HepG2 (cell line): ENCODE measurements around the gene TRMT1. TPM values are rescaled to one million over a fixed set of nuclear protein-coding genes. Genes with fewer than 3 reads are reported as not detected.

Experiments
- ARID3A ChIP-seq: IDR thresholded peaks from 2 replicates; pipeline ENCODE4 v1.6.1; 2012; ENCODE audit warnings: low read depth, low read length, improper control_type of control experiment
- ARNT ChIP-seq: fragments of 450-650 bp; IDR thresholded peaks from 2 replicates; pipeline ENCODE4 v1.6.1; 2017
- BHLHE40 ChIP-seq: IDR thresholded peaks from 2 replicates; pipeline ENCODE4 v1.6.1; 2011; ENCODE audit warnings: low read length, improper control_type of control experiment
- EEA1 ChIP-seq: sonication (generic); formaldehyde crosslinking; IDR thresholded peaks from 2 replicates; pipeline ENCODE4 v1.5.1; 2020; ENCODE audit warnings: mild to moderate bottlenecking, missing genetic modification reagents, borderline replicate concordance
- ELF1 ChIP-seq: sonication (generic); formaldehyde crosslinking; IDR thresholded peaks from 2 replicates; pipeline ENCODE4 v1.4.0; 2020; ENCODE audit warnings: missing genetic modification reagents
- ELF4 ChIP-seq: sonication (generic); formaldehyde crosslinking; IDR thresholded peaks from 2 replicates; pipeline ENCODE4 v1.5.0; 2020; ENCODE audit warnings: missing genetic modification reagents, mild to moderate bottlenecking, moderate library complexity, borderline replicate concordance
- HDAC1 ChIP-seq: sonication (generic); formaldehyde crosslinking; IDR thresholded peaks from 2 replicates; pipeline ENCODE4 v1.5.1; 2020; ENCODE audit warnings: mild to moderate bottlenecking, missing genetic modification reagents
- JUND ChIP-seq: sonication (generic); formaldehyde crosslinking; IDR thresholded peaks from 2 replicates; pipeline ENCODE4 v1.8.0; 2022; ENCODE audit warnings: mild to moderate bottlenecking, missing genetic modification reagents
- MBNL3 ChIP-seq: fragments of 250-450 bp; sonication (Bioruptor Pico); conservative IDR thresholded peaks from 2 replicates; pipeline ENCODE4 v1.8.0; 2022; ENCODE audit warnings: mild to moderate bottlenecking, inconsistent platforms
- NBN ChIP-seq: fragments of 450-650 bp; conservative IDR thresholded peaks from 2 replicates; pipeline ENCODE4 v1.6.1; 2017
- PAF1 ChIP-seq: IDR thresholded peaks from 2 replicates; pipeline ENCODE4 v1.6.1; 2016; ENCODE audit warnings: missing genetic modification reagents, missing compliant biosample characterization
- PATZ1 ChIP-seq: sonication (generic); formaldehyde crosslinking; IDR thresholded peaks from 2 replicates; pipeline ENCODE4 v1.4.0; 2020; ENCODE audit warnings: missing genetic modification reagents
- PHB2 ChIP-seq: fragments of 450-650 bp; IDR thresholded peaks from 2 replicates; pipeline ENCODE4 v1.6.1; 2018; ENCODE audit not compliant: partially characterized antibody
- YEATS2 ChIP-seq: sonication (generic); formaldehyde crosslinking; IDR thresholded peaks from 2 replicates; pipeline ENCODE4 v1.4.0; 2020; ENCODE audit warnings: missing genetic modification reagents, borderline replicate concordance
- ZNF121 ChIP-seq: sonication (generic); formaldehyde crosslinking; IDR thresholded peaks from 2 replicates; pipeline ENCODE4 v1.5.0; 2020; ENCODE audit warnings: mild to moderate bottlenecking, missing genetic modification reagents
- ZNF207 ChIP-seq: fragments of 450-650 bp; IDR thresholded peaks from 2 replicates; pipeline ENCODE4 v1.6.1; 2016; ENCODE audit warnings: antibody characterized with exemption, borderline replicate concordance
- ZNF326 ChIP-seq: sonication (generic); formaldehyde crosslinking; IDR thresholded peaks from 2 replicates; pipeline ENCODE4 v1.4.0; 2020; ENCODE audit warnings: missing genetic modification reagents, borderline replicate concordance
- ZNF383 ChIP-seq: sonication (generic); formaldehyde crosslinking; IDR thresholded peaks from 2 replicates; pipeline ENCODE4 v1.4.0; 2020; ENCODE audit warnings: missing genetic modification reagents, mild to moderate bottlenecking, borderline replicate concordance
- ZNF484 ChIP-seq: sonication (generic); formaldehyde crosslinking; IDR thresholded peaks from 2 replicates; pipeline ENCODE4 v1.5.1; 2020; ENCODE audit warnings: mild to moderate bottlenecking, low read depth, missing genetic modification reagents, borderline replicate concordance
- ZNF562 ChIP-seq: sonication (generic); formaldehyde crosslinking; IDR thresholded peaks from 2 replicates; pipeline ENCODE4 v1.8.0; 2022; ENCODE audit warnings: missing genetic modification reagents, borderline replicate concordance
- ZNF572 ChIP-seq: sonication (generic); formaldehyde crosslinking; IDR thresholded peaks from 2 replicates; pipeline ENCODE4 v1.5.1; 2020; ENCODE audit warnings: mild to moderate bottlenecking, missing genetic modification reagents
- ZNF580 ChIP-seq: IDR thresholded peaks from 2 replicates; pipeline ENCODE4 v1.6.1; 2016; ENCODE audit warnings: low read depth, borderline replicate concordance
- polyA plus RNA-seq, 8 experiments: library from polyadenylated mRNA; depleted of rRNA in 3 of 8; stranded (reverse) in 7 of 8; unstranded in 1 of 8; fragments of >200 nt; fragmentation: Illumina TruSeq in 4 of 8; extraction: Trizol in 4 of 8; gene quantifications; 2 replicates each; pipeline versions ENCODE4 v1.2.1 to v1.2.3, GENCODE V29; 2011 to 2016; ENCODE audit warnings: low read depth in 4 of 8, missing spikeins in 1 of 8, mixed read lengths in 1 of 8; ENCODE audit not compliant: insufficient read depth in 1 of 8
- total RNA-seq, 5 experiments: library from RNA; depleted of rRNA; stranded (reverse); fragments of >200 nt; fragmentation: Illumina TruSeq; extraction: Trizol; gene quantifications; 2 replicates each; pipeline ENCODE4 v1.2.3, GENCODE V29; 2016; ENCODE audit warnings: low read depth in 1 of 5
- TF ChIP-seq, protein P1 (sequence below): sonication (generic); formaldehyde crosslinking; IDR thresholded peaks from 2 replicates; pipeline ENCODE4 v1.5.1; 2020; ENCODE audit warnings: mild to moderate bottlenecking, missing genetic modification reagents

The TRMT1 gene
- total and polyA plus RNA-seq, 2 of the 13 experiments (the other 11 are each of a cell fraction or from before 2014, with no cell fraction given) = 35.5 to 44.1 TPM

- TF ChIP-seq ZNF580 (CRISPR knock-in tag) (peak; percentile 64), JUND (peak; percentile 38; the same call in 1 of the 2 replicates), HDAC1 (CRISPR knock-in tag) (no peak; the same call in none of the 2 replicates), EEA1 (CRISPR knock-in tag) (peak; percentile 31; the same call in 1 of the 2 replicates), ELF1 (CRISPR knock-in tag) (peak; percentile 35; the same call in 1 of the 2 replicates), ZNF121 (0 out of 2 replicates have a peak, but pooled peaks have one; percentile 8), ZNF383 (CRISPR knock-in tag) (no peak), MBNL3 (no peak), YEATS2 (CRISPR knock-in tag) (no peak; the same call in 1 of the 2 replicates), PAF1 (peak; percentile 53; the same call in 1 of the 2 replicates), PATZ1 (CRISPR knock-in tag) (no peak; the same call in 1 of the 2 replicates), ZNF484 (CRISPR knock-in tag) (no peak), PHB2 (no peak), ARID3A (no peak), ZNF562 (no peak), ARNT (no peak), ZNF207 (no peak), ELF4 (CRISPR knock-in tag) (no peak), ZNF572 (no peak), NBN (no peak), BHLHE40 (peak; percentile 49; the same call in 1 of the 2 replicates), ZNF326 (CRISPR knock-in tag) (no peak)
- TF ChIP-seq, protein P1, sequence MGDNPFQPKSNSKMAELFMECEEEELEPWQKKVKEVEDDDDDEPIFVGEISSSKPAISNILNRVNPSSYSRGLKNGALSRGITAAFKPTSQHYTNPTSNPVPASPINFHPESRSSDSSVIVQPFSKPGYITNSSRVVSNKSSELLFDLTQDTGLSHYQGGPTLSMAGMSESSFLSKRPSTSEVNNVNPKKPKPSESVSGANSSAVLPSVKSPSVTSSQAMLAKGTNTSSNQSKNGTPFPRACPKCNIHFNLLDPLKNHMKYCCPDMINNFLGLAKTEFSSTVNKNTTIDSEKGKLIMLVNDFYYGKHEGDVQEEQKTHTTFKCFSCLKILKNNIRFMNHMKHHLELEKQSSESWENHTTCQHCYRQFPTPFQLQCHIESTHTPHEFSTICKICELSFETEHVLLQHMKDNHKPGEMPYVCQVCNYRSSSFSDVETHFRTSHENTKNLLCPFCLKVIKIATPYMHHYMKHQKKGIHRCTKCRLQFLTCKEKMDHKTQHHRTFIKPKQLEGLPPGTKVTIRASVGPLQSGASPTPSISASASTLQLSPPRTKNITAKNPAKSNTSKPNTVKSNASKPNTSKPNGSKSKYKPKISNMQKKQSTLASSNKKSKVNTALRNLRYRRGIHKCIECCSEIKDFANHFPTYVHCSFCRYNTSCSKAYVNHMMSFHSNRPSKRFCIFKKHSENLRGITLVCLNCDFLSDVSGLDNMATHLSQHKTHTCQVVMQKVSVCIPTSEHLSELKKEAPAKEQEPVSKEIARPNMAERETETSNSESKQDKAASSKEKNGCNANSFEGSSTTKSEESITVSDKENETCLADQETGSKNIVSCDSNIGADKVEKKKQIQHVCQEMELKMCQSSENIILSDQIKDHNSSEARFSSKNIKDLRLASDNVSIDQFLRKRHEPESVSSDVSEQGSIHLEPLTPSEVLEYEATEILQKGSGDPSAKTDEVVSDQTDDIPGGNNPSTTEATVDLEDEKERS (CRISPR knock-in tag) = no peak; the same call in 1 of the 2 replicates
Observed at GRCh38 chr19:13152974-13153568, 36.5 kb upstream of the TRMT1 start (continued).
